MV-4-11 (cell line): ENCODE measurements around the gene ANKZF1.

Experiments used
- DNase-seq: peaks from one replicate; lab custom pipeline; 2025; lab: John Stamatoyannopoulos, UW

The ANKZF1 gene

GRCh38 chr2:219282943-219283581 lies 53.5 kb downstream of the ANKZF1 start:
- no peak for DNase-seq

- no peak for DNase-seq
Measured at GRCh38 chr2:219284501-219285372, 55.1 kb downstream of the ANKZF1 start.

GRCh38 chr2:219285373-219285735 lies 55.7 kb downstream of the ANKZF1 start:
- no peak for DNase-seq

DNA sequence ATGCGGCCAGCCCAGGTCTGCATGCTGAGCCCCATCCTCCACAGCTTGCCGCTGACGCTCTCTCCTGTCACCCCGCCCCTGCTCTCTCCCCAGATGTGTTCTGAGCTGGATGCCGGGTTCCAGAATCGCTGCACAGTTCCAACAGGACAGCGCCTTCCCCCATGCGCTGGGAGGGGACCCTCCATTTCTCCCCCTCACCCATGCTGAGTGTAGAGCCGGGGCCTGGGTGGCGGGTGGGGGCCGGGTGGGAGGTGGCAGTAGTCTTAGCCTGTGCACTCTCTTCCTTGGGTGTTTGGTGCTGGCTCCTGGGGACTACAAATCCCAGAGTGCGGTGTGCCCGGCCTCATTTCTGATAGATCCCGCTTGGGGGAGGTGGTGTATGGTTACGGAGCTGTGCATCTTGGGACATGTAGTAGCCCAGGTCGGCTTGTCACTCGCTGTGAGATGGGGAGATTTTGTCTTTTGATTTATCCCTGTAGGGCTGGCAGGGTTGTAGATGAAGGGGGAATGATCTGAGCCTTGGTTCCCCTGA lies 56.4 kb downstream of the ANKZF1 start:
- DNase-seq: no peak
